GM12892 (cell line): ENCODE data around the gene ZDHHC11B.

ENCODE experiments used
- POLR2A ChIP-seq: IDR thresholded peaks from 2 replicates; pipeline ENCODE4 v1.6.1; 2011; ENCODE audit warnings: low read depth, low read length, control low read depth
- POLR2AphosphoS5 ChIP-seq: IDR thresholded peaks from 2 replicates; pipeline ENCODE4 v1.6.1; 2011; ENCODE audit warnings: low read depth, low read length, control low read depth

DNA sequence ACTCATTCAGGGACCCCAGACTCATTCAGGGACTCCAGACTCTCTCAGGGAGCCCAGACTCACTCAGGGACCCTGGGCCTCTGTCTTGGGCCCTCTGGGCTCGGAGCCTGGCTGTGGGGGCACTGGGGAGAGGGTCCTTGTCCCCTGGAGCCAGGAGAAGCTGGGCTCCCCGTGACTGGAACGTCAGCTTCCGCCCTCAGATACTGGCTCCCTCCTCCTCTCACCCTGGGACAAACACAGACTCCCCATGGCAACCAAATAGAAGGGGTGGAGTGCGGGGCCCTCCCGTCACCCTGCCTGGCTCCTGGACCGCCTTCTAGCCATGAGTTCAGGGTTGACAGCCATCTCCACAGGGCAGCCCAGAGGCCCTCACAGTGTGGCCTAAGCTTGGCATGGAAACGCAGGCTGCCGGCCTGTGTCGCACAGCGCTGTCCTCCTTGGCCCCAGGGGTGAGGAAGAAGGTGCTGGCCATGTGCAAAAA lies 27.6 kb downstream of the ZDHHC11B start:
- TF ChIP-seq POLR2AphosphoS5 = no peak
- no peak for TF ChIP-seq POLR2A
